CD4-positive, alpha-beta T cell treated with Interleukin-15 for 4 hours (primary cell): ENCODE data around the gene RAD9A.
A peak's percentile ranks its signal among the peaks of the same experiment; 100 is the strongest.
"Not testable (repeated sequence)": the region's sequence is repeated elsewhere in the genome, so short reads cannot be mapped to it uniquely, and the experiment has no call there.

Experiments used
- DNase-seq: peaks from one replicate; pipeline ENCODE4 v3.0.0-alpha.2; 2020; ENCODE audit warnings: low spot score

RAD9A gene

DNA sequence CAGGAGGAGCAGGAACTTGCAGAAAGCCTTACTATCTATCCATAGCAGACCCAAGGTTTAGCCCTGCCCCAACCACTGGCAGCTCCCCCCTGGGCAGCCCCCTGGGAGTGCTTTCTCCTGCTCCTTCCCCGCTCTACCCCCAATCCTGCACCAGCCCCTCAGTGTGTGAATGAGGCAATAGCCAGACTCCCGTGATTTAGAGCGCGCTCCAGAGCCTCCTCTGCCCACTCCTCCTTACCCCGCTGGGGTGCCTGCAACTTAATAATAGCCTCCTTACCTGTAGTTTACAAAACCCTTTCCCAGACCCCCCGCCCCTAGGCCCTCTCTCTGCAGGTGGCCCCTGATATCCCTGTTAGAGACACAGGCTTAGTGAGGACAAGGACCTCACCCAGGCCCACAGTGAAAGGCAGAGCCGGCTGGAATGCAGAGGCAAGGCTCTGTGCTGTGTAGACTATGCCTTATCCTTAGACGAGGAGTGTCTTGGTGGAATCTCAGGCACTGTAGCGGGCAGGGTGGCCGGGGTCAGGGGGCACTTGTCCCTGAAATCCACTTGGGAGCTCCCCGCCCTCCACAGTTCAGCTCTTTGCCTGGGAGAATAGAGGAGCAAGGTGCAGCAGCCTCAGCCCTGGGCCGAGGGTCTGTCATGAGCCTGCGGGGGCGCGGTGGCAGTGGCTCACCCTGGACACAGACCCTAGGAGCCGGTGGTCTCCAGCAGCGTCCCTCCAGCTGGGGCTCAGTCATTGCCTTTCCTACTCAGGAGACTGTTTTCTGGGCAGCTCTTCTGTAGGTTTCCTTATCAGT lies 19.4 kb downstream of the RAD9A start:
- no peak for DNase-seq

DNA sequence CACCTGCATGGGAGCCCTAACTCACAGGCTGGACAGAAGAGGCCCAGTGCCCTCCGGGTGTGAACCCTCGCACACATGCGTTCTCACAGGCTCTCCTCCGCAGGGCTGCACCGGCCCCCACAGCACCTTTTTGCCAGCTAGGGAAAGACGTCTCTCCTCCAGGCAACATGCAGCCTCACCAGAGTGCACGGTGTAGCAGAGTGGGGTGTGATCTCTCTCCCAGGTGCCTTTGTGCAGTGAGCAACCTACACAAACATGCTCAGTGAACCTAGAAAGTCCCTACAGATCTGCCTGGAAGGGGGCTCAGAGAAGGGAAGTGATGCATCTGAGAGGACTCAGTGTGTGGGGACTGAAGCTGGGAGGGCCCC lies 20.0 kb downstream of the RAD9A start:
- DNase-seq: no peak

DNA sequence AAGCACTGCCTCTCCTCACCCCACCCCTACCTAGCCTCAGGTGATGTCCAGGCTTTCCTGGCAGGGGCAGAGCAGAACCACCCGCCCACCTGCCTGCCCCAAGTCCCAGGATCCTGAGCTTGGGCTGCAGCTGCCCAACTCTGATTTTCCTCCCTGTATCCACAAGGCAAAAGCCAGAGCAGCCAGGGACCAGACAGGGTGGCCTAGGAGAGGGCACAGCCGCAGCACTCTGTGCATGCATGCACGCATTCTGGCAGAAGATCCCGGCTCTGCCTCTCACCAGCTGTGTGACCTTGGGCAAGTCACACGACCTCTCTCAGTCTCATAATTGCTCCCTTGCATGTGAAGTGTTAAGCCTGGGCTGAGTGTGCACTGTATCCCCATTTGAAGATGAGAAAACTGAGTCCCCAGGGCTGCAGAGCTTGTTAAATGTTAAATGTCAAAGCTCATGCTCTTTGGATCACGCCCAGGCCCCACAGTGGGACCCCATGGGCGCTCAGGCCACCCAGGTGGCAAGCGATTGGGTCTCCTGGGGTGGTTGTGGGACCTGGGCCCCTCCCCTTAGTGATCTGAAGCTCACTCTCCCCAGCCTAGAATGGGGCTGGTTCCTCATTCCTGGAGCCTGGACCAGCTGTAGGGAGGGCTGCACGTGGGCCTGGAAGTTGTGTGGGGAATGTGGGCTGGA lies 20.9 kb downstream of the RAD9A start:
- DNase-seq: no peak

GRCh38 chr11:67413266-67413849 lies 21.6 kb downstream of the RAD9A start:
- no peak for DNase-seq

DNA sequence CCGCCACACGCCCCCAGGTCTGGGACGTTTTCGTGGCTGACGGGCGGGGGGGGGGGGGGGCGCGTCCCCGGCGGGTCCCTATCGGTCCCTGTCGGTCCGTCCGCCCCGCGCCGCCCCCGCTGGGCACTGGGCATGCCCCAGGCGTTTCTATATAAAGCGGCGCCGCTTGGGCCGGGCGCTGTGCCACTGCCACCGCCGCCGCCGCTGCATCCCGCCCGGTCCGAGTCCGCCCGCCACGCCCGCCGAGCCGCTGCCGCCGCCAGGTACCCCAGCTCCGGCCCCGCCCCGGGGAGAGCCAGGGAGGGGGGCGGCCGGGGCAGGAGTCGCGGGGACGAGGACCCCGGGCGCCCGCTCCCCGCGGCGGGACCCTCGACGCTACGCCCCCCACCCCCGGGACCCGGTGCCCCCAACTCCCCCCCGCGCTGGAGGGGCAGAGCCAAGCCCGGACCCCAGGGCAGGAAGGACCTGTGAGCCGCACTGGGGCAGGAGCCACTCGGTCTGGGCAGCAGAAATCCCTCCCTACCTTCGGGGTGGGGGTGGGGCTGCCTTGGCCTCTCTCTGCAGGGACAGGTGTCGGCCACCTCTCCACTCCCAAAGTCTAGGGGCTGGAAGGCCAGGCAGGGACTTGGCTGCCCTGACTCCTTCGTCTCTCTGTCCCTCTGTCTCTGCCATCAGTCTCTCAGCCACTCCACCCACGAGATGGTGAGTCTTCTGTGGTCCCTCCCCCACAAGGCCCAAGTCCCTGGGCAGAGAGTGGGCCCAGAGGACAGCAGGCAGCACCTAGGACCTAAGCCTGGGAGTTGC lies 23.9 kb downstream of the RAD9A start, which contains the start of gene CARNS1:
Gene CARNS1 (plus strand): TSS at position 178 of the 804 bp plus-strand sequence. CDS start 522 bp downstream, at position 700.
- DNase-seq: no peak

- peak; percentile 87 for DNase-seq
These were observed 24.9 kb downstream of the RAD9A start for GRCh38 chr11:67416416-67417335.

DNA sequence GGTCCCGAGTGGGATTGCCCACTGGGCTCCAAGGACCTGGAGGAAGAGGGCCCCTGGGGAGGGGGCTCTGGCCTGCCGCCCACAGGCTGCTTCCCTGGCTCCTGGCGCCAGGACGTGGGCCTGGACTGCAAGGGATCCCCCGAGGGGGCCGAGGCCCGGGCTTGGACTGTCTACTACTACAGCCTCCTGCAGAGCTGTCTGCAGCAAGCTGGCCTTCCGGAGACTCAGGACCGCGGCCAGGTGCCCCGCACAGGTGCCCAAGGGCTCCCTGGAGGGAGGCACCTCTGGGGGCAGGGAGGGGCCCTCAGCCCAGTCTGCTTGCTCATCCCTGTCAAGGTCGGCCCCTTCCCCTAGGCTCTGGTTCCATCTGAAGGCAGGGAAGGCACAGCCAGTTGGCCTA lies 25.6 kb downstream of the RAD9A start:
- no peak for DNase-seq

DNA sequence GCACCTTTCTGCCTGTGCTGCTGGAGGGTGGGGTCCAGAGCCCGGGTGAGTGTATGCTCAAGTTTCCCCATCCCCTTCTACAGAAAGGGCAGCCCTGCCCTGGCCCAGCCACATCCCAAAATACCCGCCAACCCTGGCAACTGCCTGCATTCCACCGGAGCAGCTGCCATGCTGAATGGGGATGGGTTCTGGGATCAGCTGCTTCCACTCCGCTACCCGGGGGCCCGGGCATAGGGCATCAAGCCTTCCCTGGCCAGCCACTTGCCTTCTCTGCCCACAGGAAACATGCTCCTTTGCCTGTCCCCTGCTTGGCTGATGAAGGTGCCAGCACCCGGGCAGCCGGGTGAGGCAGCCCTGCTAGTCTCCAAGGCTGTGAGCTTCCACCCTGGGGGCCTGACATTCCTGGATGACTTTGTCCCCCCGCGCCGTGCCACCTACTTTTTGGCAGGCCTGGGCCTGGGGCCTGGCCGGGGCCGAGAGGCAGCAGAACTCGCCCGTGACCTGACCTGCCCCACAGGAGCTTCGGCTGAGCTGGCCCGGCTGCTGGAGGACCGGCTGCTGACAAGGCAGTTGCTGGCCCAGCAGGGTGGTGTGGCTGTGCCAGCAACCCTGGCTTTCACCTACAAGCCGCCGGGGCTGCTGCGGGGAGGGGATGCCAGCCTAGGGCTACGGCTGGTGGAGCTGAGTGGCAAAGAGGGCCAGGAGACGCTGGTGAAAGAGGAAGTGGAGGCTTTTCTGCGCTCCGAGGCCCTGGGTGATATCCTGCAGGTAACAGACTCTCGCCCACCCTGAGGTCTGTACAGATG lies 26.9 kb downstream of the RAD9A start:
- no peak for DNase-seq

- no peak for DNase-seq
These were observed 27.7 kb downstream of the RAD9A start for GRCh38 chr11:67419325-67420049.

DNA sequence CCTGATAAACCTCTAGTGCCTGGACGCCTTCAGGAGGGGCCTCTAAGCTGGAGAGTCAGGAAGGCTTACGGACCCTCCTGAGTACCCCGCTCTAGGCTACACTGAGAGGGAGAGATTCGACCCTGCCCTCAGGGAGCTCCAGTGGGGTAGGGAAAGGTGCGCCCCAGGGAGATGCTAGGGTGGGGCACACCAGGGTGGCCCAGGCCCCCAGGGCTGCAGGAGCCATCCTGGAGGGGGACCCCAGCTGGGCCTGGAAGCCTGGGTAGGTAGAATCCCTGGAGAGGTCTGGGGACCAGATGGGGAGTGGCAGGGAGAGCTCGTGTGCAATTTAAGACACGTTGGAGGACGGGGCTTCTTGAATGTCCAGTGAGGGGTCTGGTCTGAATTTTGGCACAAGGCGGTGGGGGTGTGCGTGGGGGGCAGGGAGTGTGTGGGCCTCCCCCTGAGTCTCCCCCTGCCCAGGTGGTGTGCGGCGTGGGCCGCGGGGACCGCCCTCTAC lies 28.4 kb downstream of the RAD9A start:
- no peak for DNase-seq

- peak; percentile 98 for DNase-seq
These were observed 29.1 kb downstream of the RAD9A start for GRCh38 chr11:67420646-67421429.

- DNase-seq: no peak
These were observed 29.7 kb downstream of the RAD9A start for GRCh38 chr11:67421430-67422031.

- DNase-seq: no peak
These were observed 31.1 kb downstream of the RAD9A start for GRCh38 chr11:67422891-67423290.

DNA sequence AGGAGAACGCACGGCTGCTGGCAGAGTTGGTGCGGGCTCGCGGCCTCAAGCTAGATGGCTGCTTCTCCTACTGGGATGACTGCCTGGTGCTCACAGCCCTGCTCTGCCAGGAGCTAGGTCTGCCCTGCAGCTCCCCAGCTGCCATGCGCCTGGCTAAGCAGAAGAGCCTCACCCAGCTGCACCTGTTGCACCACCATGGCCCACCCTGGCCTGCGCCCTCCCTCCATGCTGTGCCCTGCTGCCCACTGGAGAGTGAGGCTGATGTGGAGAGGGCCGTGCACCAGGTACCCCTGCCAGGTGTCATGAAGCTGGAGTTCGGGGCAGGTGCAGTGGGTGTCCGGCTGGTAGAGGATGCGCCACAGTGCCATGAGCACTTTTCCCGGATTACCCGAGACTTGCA lies 31.7 kb downstream of the RAD9A start:
- no peak for DNase-seq

DNA sequence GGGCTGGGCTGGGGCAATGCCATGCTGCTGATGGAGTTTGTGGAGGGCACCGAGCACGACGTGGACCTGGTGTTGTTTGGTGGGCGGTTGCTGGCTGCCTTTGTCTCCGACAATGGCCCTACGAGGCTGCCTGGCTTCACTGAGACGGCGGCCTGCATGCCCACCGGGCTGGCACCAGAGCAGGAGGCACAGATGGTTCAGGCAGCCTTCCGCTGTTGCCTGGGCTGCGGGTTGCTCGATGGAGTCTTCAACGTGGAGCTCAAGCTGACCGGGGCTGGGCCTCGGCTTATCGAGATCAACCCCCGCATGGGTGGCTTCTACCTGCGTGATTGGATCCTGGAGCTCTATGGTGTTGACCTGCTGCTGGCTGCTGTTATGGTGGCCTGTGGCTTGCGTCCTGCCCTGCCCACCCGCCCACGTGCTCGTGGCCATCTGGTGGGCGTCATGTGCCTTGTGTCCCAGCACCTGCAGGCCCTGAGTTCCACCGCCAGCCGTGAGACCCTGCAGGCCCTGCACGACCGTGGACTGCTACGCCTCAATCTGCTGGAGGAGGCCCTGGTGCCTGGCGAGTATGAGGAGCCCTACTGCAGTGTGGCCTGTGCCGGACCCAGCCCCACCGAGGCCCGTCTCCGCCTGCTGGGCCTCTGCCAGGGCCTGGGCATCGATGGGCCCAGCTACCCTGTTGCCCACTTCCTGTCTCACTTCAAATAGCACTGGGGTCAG lies 32.3 kb downstream of the RAD9A start:
- DNase-seq: no peak

GRCh38 chr11:67427364-67427859 lies 35.6 kb downstream of the RAD9A start:
- not testable (repeated sequence) for DNase-seq
